ENCODE results near the gene PCGF1.
A peak's percentile ranks its signal among the peaks of the same experiment; 100 is the strongest.

PCGF1 gene

DNA sequence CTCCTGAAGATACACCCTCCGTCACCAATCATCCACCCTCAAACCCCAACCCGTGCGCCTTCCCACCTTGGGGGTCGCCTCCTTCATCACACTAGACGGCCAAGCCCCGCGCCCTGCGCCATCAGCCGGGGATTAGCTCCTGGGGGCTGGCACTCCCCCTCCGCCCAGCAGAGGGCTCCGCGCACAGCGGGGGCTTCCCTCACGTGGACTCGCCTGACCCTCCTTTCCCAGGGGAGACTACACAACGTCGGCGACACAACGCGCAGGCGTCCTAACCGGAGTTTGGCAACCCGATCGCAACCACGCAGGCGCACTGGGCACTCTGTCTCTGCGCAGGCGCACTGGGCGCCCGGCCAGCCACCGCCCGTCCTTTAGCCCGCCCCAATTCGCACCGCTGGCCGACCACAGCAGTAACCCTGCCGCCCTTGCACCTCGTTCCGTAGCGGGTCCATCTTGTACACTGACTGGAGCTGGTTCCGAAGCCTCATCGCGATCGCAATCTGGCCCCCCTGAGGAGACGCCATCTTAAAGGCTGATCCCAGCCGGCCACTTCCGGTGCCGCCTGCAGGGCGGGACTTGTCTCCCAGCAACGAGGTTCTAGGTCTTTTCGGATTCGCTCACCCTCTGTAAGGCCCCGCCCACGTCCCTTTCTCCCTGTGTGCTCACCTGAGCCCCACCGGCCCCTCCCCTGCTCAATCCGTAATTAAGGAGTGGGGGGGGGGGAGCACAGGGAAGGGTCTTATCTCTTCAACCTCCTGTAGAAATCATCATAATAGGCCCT lies at the start of gene PCGF1:
Gene PCGF1, minus strand, starts transcription at position 551 of the 781 bp plus-strand sequence. Its CDS starts 27 bp downstream, at position 524.
- DNase-seq (ENCODE audit: low read depth in 2 of 2), result peak; percentile 98

DNA sequence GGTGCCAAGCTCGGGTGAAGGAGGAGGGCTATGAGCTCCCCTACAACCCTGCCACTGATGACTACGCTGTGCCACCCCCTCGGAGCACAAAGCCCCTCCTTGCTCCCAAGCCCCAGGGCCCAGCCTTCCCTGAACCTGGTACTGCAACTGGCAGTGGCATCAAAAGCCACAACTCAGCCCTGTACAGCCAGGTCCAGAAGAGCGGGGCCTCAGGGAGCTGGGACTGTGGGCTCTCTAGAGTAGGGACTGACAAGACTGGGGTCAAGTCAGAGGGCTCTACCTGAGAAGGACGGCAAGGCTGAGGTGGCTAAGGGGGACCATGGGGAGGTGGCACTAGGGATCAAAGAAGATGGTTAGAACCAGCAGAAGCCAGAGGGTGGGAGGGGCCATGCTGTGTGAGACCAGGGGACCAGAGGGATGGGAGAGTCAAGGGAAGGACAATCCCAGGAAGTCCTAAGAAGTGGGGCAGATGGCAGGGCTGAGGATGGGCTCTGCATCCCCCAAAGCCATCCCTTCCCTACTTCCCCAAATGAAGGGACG lies 49.4 kb upstream of the PCGF1 start:
- no peak for DNase-seq (ENCODE audit: low read depth in 2 of 2)

DNA sequence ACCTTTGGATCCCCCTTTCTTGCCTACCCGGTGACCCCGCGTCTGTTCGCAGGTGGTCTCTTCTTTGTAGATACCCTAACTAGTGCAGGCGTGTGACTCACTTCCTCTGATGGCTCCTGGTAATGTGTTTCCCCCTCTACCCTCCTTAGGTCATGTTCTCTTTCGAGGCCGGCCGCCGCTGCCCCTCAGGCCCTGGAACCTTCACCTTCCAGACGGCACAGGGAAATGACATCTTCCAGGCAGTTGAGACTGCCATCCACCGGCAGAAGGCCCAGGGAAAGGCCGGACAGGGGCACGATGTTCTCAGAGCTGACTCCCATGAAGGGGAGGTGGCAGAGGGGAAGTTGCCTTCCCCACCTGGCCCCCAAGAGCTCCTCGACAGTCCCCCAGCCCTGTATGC lies 48.7 kb upstream of the PCGF1 start:
- DNase-seq (ENCODE audit: low read depth in 2 of 2), result no peak

DNA sequence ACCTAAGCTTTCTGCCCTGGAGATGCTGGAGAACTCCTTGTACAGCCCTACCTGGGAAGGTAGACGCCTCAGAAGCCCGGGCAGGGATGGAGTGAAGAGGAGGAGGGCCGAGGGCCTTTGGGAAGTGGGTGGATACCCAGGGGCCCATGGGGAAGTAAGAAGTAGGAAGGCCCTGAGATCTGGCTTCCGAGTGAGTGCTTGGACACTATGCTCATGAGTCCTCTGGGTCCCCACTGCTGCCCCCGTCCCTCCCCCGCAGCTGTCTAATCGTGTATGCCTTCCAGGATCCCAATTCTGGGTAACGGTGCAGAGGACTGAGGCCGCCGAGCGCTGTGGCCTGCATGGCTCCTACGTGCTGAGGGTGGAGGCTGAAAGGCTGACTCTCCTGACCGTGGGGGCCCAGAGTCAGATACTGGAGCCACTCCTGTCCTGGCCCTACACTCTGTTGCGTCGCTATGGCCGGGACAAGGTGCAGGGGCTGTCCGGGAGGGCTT lies 48.2 kb upstream of the PCGF1 start:
- no peak for DNase-seq (ENCODE audit: low read depth in 2 of 2)

DNA sequence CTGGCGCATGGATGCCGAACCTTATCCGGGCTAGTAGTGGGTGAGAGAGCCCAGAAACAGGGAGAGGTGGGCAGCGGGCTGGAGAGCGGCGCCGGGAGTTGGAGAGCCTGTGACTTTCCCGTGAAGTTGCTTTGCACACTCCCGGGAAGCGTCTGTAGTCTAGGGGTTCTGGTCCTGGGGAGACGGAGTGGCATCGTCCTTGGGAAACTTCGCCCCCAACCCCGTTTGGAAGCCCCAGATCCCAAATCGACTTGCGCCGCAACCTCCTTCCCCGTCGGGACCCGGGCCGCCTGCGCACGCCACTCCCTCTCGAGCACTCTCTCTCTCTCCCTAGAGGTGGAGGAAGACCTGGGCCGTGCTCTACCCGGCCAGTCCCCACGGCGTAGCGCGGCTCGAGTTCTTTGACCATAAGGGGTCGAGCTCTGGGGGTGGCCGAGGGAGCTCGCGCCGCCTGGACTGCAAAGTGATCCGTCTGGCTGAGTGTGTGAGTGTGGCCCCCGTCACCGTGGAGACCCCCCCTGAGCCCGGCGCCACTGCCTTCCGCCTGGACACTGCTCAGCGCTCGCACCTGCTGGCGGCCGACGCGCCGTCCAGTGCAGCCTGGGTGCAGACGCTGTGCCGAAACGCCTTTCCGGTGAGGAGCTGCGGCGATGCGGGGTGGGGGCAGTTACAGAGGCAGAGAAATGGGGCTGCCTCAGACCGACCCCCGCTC lies 47.5 kb upstream of the PCGF1 start:
- peak in 1 of 2 donors; percentile 30 for DNase-seq (ENCODE audit: low read depth in 2 of 2)

DNA sequence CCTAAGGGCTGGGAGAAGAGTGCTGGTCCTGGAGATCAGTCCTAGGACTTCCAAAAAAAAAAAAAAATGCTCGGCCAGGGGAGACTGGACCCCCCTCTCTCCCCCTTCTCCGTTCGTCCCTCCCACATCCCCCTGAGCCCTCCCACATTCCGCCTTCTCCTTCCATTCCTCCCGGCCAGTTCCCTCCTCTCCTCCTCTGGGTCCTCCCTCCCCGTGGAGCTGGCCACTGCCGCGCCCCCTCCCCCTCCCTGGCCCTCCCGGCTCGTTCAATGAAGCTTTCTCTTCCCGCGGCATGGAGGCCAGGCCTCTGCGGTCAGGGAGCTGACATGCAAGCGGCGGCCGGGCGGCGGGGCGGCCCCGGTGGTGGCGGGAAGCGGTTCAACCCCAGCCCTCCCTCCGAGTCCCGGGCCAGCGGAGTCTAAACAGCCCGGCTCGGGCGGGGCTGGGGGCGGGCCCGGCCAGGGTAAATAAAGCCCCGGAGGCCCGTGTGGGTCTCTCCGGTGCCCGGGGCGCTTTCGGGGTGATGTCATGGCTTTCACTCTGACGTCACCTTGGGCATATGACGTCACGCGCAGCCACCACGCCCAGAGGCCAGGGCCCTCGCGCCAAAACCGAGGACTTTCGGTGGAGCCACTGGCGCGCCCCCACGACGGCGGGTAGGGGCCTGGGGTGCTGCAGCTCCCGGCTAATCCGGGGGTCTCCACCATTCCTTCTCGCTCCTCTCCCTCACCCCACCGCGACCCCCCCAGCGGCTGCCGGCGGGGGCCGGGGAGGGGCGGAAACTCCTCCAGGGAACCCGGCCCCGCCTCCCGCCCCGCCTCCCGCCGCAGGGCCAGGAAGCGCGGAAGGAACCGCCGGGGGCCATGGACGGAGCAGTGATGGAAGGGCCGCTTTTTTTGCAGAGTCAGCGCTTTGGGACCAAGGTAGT lies 46.7 kb upstream of the PCGF1 start, which contains the start of the genes DOK1 and LOXL3:
Gene DOK1, plus strand, starts transcription at position 829 of the 928 bp plus-strand sequence. Its CDS starts 35 bp downstream, at position 864.
Gene LOXL3, minus strand, starts transcription at position 51 of the 928 bp plus-strand sequence. CDS start 1,308 bp downstream, outside the sequence.
- DNase-seq (ENCODE audit: low read depth in 2 of 2), result peak; percentile 60 to 73

DNA sequence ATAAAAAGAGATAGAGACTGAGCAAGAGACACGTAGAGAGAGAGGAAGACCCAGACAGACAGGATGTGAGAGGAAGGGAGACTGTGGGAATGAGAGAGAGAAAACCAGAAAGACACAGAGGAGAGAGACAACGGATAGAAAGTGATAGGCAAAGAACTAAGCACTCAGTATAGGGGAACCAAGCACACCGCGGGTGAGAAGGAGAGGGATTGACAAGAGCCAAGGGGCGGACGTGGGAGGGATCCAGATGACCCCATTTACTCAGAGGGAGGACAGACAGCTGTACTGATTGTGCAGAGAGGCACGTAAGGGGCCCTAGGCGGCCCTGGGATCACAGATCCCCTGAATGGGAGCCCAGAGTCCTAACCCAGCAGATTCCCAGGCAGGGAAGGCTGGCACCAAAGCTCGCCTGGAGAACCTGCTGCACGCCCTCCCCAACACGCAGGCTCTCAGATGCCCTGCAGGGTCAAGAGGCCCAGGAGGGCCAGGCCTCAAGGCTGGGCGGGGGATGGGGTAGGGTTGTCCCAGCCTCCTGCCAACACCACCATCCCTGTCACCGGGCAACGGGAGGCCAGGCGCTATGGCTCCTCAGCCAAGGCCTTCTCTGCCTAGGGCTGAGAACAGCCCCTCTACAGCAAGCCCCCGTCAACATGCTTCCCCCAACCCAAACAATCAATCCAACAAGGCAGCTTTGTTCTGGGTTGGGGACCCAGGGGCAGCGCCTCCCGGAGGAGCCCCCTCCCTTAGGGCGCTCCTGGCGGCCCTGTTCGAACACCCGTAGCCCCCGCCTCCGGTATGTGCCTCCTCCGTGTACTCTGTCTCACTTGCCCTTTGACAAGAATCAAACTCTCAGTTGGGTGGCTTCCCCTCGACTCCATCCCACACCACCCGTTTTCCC lies 45.7 kb upstream of the PCGF1 start:
- DNase-seq (ENCODE audit: low read depth in 2 of 2), result no peak

DNA sequence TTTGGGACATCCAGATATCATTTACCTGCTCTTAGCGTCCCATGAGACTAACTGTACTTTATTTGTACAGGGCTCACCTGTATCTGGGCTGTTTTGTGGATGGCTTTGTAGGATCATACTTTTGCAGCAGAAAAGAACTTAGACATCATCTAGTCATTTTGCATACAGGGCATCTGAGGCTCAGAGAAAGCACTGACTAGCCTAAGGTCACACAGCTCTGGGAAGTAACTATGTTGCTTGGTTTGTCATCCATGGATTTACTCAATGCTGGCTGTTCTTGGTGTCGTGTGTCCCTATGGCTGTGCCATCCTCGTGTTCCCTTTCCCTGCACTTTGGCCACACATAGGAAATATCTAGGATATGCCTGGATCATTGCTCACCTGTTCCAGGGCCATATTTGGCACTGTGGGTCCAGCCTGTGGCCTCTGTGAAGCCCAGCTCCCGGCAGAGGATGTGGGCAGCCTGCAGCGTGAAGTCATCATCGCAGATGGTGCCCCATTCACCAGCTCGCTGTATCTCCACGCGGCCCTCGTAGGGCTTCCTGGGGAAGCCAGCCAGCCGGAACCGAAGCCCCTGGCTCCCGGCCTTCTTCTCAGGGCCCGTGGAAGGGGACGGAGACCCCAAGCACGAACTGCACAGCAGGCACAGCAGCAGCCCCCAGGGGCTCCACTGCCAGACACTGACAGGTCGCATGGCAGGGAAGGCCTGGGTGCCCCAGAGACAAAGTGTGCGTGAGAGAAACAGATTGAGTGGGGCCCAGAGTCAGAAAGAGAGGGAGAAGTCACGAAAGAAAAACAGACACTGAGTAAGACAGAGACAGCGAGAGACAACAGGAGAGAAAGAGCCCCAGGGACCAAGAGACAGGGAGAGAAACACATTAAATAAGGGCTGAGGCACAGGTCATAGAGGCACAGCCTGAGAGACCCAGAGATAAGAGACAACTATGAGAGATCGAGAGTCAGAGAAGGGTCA lies 44.7 kb upstream of the PCGF1 start:
- no peak for DNase-seq (ENCODE audit: low read depth in 2 of 2)

DNA sequence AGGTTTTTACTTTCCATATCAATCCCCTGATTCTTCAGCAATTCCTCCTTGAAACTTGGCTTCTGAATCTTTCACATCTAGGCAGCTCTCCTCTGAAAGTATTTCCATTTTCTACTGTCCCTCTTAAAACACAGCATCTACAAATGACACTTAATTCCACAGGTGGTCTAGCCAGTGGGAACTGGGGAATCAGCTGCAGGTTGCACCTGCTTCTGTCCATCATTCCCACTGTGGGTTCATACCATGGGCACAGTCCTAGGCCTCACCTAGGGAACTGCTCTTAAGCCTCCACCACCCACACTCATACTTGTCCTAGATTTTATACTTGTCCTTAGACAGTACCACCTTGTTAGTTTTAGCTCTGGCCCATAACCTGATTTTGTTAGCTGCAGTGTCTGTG lies 44.0 kb upstream of the PCGF1 start:
- DNase-seq (ENCODE audit: low read depth in 2 of 2), result no peak

DNA sequence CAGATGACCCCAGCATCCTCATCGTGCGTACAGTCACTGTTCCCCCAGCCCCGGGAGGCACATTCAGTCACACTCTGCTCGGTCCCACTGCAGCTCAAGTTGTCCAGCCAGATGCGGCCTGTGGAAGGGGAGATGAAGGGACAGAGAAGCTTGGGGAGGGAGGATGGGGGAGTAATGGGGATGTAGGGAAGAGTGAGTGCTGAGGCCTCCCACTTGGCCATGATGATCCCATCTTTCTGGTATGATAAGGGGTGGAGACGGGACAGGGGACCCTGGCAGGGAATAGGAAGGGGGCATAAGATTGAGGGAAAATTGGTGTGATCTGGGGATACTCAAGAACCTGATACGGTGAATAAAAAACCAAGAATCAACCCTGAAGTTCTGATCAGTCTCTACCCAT lies 42.7 kb upstream of the PCGF1 start:
- no peak for DNase-seq (ENCODE audit: low read depth in 2 of 2)

DNA sequence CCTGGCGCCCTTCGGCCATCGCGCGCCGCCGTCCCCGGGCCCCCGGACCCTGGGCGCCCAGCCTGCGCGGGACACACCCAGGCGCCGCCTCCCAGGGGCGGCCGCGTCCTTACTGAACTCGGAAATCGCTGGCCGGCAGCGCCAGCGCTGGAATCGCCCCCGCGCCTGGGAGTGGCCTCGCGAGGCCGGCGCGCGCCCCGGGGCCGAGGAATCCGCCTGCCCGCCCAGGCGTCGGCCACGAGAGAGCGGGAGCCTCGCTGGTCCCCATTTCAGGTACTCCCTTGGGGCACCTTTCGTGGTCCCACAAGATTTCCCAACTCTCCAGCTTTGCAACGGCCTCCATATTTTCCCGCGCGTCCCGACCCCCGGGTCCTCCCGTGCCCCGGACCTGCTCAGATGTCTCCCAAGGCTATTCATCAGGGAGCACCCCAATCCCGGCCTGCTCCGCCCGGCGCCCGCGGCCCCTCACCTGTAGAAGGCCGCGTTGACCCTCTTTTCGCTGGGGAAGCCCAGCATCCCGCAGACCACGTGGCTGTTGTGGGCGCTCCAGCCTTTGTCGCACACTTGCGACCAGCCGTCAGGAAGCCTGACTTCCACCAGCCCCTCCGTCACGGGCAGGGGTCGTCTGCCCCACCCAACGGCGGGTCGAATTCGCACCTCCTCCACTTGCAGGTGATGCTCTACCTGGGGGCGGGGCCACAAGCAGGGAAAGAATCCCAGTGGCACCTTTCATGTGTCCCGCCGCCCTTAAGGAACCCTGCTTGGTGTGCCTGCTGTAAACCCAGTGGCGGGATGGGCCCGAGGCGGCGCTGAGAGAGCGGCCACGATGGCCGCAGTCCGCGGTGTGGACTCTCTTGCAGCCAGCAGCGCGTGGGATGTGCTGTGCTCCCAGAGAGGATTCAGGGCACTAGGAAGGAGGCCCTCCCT lies 41.7 kb upstream of the PCGF1 start:
- DNase-seq (ENCODE audit: low read depth in 2 of 2), result no peak

DNA sequence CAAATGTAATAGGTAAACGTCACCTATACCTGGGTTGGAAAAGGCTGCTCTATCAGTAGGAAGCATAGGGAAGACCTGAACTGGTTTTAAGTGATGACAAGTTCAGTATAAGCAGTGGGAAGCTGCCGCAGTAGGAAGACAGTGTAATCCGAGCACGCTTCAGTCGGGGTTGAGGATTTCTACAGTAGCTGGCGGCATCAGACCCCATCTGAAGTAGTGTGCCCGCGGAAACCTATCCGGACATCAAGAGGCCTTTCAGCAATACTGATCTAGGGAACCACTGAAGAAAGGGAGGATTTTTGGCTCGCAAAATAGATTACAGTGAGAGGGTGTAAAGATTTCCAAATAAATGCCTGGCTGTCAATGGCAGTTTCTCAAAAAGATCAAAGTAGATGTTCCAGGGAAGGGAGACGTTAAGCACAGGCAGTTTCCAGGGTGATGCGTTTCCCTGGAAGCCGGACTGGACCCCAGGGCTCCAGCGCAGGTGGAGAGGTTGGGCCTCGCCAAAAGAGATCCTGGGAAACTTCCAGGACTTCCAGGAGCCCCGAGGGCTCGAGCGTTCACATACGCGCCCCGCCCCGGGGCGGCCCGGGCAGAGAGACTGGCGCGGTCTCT lies 40.9 kb upstream of the PCGF1 start:
- no peak for DNase-seq (ENCODE audit: low read depth in 2 of 2)

DNA sequence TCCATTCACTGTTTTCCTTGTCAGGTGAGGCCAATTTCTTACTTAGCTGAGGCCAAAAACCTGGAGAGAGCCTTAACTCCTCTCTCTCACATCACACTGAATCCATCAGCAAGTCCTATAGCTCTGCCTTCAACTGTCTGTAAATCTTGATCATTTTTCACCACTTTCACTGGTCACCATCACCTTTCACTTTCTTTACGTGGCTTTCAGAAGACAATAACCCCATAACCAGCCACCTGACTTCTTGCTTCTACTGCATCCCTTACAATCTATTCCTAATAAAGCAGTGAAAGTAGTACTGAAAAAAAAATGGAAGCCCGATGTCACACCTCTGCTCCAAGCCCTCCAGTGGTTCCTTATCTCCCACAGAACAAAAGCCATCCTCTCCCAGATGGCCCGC lies 38.5 kb upstream of the PCGF1 start:
- DNase-seq (ENCODE audit: low read depth in 2 of 2), result no peak

DNA sequence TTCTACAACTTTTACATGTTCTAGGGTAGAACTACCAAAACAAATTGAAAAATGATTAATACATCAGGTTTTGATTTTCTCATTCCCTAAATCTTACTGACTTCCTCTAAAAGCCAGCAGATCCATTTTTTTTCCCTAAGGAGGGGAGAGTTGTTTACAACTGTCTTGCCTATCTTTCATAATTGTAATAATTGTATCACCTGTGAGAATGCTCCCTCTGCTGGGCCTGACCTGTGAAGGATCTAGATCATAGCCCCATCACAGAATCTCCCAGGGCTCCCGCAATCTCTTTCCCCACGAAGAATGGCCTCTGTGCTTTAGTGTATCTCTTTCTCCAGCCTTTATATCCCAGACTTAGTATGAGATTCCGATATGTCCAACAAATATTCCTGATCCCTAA lies 37.1 kb upstream of the PCGF1 start:
- DNase-seq (ENCODE audit: low read depth in 2 of 2), result no peak

DNA sequence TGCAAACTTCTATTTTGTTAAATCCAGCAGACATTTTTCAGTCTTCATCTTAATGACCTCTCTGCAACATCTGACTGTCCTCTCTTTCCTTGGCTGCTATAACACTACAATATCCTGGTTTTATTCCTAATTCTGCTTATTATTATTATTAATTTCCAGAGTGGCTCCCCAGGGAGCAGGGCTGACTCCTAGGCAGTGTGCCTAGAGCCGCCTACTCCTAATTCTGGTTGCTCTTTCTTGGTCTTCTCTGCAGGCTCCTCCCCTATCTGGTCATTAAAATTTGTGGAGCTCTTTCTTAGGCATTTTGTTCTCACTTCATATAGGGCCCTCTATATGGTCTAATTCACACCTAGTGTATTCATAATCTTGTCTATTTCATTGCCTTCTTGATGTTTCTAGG lies 35.5 kb upstream of the PCGF1 start:
- DNase-seq (ENCODE audit: low read depth in 2 of 2), result no peak

DNA sequence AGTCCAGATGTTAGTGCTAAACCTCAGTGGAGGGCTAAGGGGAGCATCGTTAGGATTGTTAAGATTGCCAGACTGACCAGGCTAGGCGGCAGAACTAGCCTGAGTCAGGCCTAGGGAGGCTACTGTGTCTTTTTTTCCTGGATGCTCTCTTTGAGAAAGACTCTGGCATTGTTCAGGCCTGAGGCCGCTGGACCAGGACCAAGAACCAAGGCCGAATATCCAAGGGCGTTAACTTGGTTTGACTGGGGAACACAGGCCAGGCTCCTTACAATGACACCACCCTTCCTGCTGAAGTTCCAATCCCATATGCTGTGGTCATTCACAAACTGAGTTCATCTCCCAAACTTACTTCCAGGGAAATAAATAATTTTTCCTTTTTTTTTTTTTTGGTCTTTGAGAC lies 32.8 kb upstream of the PCGF1 start:
- no peak for DNase-seq (ENCODE audit: low read depth in 2 of 2)

DNA sequence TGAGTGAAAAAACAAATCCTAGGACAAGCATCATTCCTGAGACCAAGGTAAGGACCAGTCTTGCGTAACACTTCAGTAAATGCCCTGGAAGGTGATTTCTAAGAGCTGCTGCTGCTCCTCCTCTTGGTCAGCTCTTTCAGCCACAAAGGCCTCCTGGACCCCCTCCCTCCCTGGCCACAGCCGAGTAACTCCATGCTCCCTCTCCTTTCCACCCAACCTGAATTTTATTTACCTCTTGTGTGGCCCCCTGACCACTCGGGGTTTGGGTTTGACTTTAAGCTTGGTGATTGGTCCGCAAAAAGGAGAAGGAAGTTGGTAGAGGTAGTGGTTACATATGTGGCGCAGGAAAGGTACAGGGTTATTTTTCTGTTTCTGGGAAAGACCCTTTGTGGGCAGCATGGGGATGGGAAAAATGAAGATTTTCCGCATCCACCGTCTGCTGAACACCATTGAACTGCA lies 31.4 kb upstream of the PCGF1 start:
- no peak for DNase-seq (ENCODE audit: low read depth in 2 of 2)

DNA sequence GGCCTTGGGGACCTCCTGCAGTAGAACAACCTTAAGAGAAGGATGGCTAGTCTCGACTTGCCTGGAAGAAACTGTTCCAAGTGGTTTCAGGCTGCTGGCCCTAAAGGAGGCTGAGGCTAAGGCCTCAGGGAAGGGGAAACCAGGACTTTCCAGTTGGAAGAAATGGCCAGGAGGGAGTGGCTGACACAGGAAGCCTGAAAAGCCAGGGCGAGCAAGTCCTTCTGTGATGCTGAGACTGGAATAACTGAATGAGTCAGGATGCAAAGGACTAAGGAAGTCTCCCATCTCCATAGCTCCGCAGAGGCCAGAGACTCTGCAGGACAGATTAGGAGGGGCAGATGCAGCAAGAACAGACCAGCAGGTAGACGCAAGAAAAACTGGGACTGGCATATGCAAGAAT lies 29.6 kb upstream of the PCGF1 start:
- no peak for DNase-seq (ENCODE audit: low read depth in 2 of 2)

Measured in stimulated activated CD8-positive, alpha-beta memory T cell treated with anti-CD3 and anti-CD28 coated beads, Interleukin-7, amount 100 ng/mL, for 4 hours (primary cell).